ENCODE data around the gene TAF3.

Gene TAF3

GRCh38 chr10:8034466-8035005 lies 216.2 kb downstream of the TAF3 start:
- DNase-seq (ENCODE audit: low read depth in 2 of 2) = no peak

GRCh38 chr10:8035006-8035640 lies 216.8 kb downstream of the TAF3 start:
- DNase-seq (ENCODE audit: low read depth in 2 of 2) = no peak

DNA sequence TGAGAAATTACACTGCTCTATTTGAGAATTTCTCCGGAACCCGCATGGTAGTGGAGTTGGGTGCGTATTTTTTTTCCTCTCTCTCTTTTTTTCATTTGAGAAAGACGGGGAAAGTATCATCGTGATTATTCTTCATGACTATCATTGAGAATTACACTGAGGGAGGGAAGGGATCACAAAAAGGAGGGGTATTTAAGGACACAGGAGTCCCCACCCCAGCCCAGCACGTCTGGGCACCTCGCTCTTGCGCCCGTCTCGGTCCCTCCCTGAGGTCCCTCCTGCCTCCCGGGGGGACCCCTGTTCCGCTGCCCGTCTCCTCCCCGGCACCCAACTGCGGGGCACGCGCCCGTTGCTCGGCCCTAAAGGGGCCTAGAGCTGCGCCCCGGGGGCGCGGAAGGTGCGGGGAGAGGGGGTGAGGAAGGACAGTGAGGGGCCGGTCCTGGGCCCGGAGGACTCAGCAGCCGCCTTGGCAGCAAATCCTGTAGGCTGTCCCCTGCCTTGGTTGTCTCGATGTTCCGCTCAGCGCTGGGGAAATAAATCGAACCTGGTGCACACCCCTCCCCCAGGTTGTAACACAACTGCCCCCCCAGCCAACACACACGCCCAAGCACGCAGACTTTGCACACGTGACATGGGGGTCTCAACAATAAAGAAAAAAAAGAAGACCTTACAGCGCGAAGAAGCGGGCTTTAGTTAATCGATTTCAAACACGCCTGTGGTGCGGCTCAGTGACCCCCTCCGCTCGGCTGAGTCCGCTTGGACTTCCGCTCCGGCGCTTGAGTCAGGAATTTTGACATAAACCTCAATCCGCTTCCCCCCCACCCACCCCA lies 217.6 kb downstream of the TAF3 start:
- no peak for DNase-seq (ENCODE audit: low read depth in 2 of 2)

GRCh38 chr10:8036506-8037198 lies 218.3 kb downstream of the TAF3 start:
- no peak for DNase-seq (ENCODE audit: low read depth in 2 of 2)

DNA sequence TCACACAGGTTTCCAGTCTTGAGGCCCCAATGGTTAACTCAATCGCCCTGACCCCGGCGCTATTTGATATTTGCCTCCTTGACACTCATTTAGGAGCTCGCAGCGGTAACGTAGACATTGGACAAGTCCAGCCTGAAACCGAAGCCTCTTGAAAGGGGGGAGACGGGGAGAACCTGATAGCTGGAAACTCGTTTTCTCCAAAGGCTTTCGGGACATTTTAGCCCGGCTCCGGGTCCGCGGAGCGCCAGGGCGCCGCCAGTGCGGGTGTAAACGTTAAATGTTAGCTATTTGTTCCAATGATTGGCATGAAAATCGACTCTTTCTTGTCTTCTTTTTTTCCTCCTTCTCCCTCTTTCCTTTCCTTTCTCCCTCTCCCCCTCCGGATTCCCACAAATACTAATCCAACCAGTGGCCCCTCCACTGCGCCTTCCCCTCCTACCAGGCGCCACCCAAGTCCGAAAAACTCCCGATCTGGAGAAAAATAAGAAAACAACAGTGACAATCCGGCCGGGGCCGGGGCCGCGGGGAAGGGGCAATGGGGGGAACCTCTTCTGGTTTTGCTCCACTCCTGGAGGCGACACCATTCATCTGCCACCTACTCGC lies 219.0 kb downstream of the TAF3 start:
- no peak for DNase-seq (ENCODE audit: low read depth in 2 of 2)

DNA sequence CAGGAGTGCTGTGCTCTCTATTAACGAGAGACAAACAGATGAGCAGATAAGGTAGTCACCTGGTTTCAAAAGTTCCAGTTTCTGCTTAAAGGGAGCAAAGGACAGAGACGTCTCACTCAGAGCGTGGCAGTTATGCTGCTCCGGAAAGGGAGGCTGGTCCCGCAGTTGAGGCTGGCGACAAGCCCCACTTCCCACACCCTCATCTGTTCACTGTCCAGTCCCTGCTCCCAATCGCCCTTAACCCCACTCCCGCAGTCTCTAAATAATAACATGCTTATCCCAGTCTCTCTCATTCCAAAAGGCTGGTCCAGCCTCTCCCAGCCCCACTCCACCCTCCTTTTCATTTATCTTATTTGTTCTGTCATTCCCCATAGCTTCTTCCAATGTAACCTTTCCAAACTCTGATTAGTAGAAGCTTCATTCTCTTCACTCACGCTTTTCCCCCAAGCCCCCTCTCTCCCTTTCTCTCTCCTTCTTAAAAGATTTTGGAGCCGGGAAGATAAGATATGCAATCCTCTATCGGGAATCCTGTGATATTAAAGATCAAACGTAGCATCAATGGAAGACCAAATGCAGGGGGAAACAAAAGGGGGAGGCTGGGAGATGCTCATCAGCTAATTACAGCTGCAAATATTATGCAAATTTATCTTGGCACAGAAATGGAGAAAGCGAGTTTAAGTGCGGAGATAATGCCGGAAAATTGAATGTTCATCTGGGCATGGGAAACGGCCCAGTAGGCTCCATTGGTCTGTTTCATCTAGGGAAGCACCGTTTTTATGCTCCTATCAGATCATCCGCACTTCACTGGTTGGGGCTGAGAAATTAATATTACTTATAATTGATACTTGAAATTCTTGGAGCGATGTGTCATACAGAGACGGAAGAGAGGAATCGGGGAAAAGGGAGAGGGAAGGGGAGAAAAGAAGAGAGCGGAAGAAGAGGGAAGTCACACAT lies 219.9 kb downstream of the TAF3 start:
- DNase-seq (ENCODE audit: low read depth in 2 of 2) = no peak

- no peak for DNase-seq (ENCODE audit: low read depth in 2 of 2)
Measured at GRCh38 chr10:8039321-8039881, 221.1 kb downstream of the TAF3 start.

DNA sequence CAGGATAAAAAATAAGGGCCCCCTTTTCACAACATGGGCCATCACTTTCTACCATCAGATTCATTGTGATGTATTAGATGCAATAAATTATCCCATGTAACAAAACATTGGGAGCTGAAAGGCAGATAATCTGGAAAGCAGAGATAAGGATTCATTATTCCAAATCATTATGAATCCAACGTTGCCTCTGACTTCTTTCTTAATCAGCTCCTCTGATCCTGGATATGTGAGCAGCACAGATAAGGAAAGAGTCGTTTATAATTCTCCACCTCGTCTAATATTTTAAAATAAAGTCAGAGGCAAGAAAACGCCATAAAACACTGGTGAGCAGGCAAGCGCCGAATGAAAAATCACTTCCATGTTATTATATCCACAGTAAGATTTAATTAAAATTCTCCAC lies 222.3 kb downstream of the TAF3 start:
- DNase-seq (ENCODE audit: low read depth in 2 of 2) = no peak

DNA sequence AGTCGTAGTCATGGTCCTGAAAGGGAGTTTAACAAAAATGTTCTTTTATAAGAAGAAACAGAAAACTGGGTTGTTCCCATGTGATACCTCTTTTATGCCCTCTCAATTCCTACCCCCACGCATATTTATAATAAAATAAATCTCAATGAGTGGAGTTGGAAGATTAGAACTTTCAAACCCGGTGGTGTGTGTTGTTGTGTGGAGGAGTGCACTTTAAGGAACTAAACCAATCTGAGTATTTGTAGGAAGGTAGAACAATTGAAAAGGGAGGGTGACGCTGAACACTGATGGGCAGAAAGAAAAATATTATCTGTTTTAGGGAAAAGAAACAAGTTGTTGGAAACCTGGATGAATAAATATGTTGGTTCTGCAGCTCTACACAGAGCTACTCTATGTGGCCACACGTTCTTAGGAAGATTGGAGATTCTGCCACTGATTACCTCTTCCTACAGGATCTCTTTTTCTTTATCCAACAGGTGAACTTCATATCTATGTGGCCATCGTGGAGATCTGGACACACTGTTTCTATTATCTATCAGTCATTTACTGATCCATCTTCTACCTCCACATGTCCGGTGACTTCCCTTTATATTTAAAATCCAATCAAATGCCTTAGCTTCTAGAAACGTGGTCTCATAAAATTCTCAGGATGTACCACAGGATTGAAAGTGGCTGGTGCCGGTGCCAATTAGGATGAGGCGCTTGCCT lies 223.1 kb downstream of the TAF3 start:
- no peak for DNase-seq (ENCODE audit: low read depth in 2 of 2)

GRCh38 chr10:8041992-8042720 lies 223.9 kb downstream of the TAF3 start:
- no peak for DNase-seq (ENCODE audit: low read depth in 2 of 2)

DNA sequence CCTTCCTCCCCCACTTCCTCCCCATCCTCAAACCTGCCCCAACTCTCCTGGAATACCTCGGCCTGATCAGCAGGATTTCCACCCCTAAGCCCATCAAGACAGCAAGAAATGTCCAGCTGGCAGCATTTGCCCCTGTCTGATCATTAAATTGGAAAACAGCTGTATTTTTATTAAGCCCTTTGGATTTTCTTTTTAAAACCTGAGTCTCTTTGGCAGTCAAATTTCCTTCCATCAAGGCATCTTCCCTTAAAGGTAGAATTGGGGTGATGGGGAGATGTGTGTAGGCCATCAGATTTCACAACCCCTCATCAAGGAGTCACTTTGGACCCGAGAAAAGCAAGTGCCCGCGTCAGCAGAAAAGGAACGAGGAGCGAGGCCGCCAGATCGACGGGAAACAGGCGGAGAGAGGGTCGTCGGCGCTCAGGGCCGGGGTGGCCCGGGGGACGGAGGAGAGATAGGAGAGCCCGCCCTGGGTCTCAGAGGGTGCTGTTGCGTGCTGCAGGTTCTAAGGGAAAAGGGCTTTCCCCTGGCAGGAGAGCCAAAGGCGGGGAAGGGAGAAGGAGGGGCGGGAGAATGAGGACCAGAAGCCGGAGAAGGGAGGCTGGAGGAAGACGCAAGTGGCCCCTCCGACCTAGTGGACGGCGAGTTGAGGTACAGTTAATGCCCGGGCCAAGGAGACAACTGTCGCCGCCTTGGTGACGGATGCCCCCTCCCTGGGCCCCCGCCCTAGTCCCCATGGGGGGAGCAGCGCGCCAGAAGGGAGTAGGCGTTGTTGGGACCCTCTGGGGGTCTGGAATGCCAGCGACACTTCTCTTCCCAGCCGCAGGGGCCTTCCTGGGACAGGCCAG lies 224.6 kb downstream of the TAF3 start:
- DNase-seq (ENCODE audit: low read depth in 2 of 2) = no peak

- DNase-seq (ENCODE audit: low read depth in 2 of 2) = no peak
Measured at GRCh38 chr10:8043569-8044306, 225.4 kb downstream of the TAF3 start.

DNA sequence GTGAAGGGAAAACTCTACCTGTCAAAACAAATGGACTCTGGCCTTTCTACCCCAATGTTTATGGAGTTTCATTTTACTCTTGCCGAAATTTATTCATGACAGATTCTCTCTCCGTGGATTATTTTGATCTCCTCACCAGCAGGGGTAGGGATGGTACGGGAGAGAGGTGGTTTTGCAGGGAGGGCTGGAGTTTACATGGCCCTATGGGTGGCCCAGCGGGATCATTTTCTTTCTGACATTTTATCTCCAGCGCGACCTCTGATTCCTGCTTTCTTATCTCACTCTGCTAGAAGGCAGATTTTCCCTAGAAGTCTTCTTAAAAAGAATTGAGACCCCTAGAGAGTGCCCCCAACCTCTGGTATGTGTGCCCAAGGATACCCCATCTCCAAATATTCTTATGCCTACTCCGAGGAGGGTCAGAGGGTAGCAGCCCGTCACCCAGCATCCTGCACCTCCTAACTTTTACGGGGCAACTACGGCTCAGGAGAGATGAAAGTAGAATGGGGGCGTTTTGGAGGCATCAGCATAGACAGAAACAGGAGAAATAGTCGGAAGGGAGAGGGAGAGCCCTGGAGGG lies 226.1 kb downstream of the TAF3 start:
- DNase-seq (ENCODE audit: low read depth in 2 of 2) = no peak

- DNase-seq (ENCODE audit: low read depth in 2 of 2) = no peak
Measured at GRCh38 chr10:8044908-8045725, 226.8 kb downstream of the TAF3 start.

DNA sequence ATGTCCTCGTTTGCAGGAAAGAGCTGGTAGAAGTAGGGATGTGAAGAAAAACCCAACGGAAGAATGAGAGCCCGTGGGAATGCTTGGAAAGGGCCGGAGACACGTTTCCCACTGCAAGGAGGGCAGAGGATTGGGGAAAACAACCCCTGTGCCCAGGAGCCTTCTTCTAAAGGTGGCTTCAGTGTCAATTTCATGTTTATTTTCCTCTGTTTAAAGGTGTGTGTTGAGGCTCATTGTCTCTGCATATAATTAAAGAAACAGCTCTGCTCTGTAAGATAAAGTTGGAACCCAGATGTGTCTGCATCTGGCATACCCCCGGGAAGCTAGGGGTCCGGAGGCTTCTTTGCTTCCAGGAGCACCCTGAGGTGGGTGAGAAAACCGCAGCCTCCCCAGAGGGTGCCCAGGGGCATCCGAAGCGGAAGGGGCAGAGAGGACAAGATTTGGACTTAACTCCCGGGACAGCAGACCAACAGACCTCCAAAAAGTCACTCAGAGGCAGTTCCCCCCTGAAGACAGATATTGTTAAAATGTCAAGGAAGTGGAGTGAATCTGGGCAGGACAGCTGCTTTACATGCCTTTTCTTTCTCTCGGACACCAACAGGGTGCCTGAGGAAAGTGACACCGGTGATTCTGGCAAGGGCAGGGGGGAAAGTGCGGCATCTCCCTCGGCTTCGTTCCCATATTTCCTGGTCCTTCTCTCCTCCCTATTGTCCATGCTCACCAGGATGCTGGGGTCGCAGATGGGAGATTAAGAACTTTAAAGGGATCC lies 227.6 kb downstream of the TAF3 start:
- DNase-seq (ENCODE audit: low read depth in 2 of 2) = no peak

Measured in stimulated activated CD8-positive, alpha-beta memory T cell treated with anti-CD3 and anti-CD28 coated beads, Interleukin-2, amount 100 ng/mL, for 1 hour (primary cell).